Caco-2 (cell line): ENCODE results near the gene SRRM4. TPM values are rescaled to one million over a fixed set of nuclear protein-coding genes. Genes with fewer than 3 reads are reported as not detected.

ENCODE experiments used
- BruUV-seq: library from RNA; stranded (reverse); fragments of 400-500 nt; replicated peaks from 2 replicates; lab custom pipeline; 2021; lab: Mats Ljungman, UMichigan
- CTCF ChIA-PET: fragments of 300-600 bp; sonication (Branson Sonifier 250); formaldehyde crosslinking; loops from one replicate; lab custom pipeline; 2022; ENCODE audit warnings: antibody characterized with exemption; lab: Charles Lee
- POLR2A ChIA-PET: fragments of 300-600 bp; sonication (Branson Sonifier 250); formaldehyde crosslinking; loops from one replicate; lab custom pipeline; 2022; ENCODE audit warnings: antibody characterized with exemption; lab: Charles Lee
- DNase-seq, 2 experiments: peaks; one replicate each; pipeline versions ENCODE4 v3.0.0 to v3.0.0-alpha.2; 2020 to 2022
- H3K27me3 ChIP-seq: replicated peaks from 2 replicates; pipeline ENCODE4 v1.6.0; 2011; ENCODE audit warnings: low read length; ENCODE audit not compliant: control insufficient read depth, insufficient read depth
- H3K36me3 ChIP-seq: 2 replicates; pipeline ENCODE4 v1.5.1; 2011; ENCODE audit warnings: low read length; ENCODE audit not compliant: control insufficient read depth, insufficient read depth
- H3K4me1 ChIP-seq: fragments of 250-450 bp; sonication (Bioruptor Pico); 2 replicates; pipeline ENCODE4 v1.5.1; 2020; ENCODE audit warnings: mild to moderate bottlenecking
- H3K4me3 ChIP-seq: 2 replicates; pipeline ENCODE4 v1.5.1; 2011; ENCODE audit warnings: low read depth, mild to moderate bottlenecking, control low read depth, low read length
- H3K9me3 ChIP-seq: fragments of 250-450 bp; sonication (Bioruptor Pico); 2 replicates; pipeline ENCODE4 v1.5.1; 2020; ENCODE audit warnings: mild to moderate bottlenecking, moderate library complexity
- H3K27ac Mint-ChIP-seq: one replicate; pipeline ENCODE4 v1.8.0; 2022; ENCODE audit warnings: mixed read lengths; ENCODE audit not compliant: unreplicated experiment
- H3K27me3 Mint-ChIP-seq: one replicate; pipeline ENCODE4 v1.8.0; 2022; ENCODE audit warnings: mixed read lengths; ENCODE audit not compliant: insufficient read depth, unreplicated experiment
- H3K36me3 Mint-ChIP-seq: one replicate; pipeline ENCODE4 v1.8.0; 2022; ENCODE audit warnings: mild to moderate bottlenecking, mixed read lengths; ENCODE audit not compliant: insufficient read depth, unreplicated experiment
- H3K4me1 Mint-ChIP-seq: one replicate; pipeline ENCODE4 v1.8.0; 2022; ENCODE audit warnings: low read depth, mixed read lengths; ENCODE audit not compliant: unreplicated experiment
- H3K4me3 Mint-ChIP-seq: one replicate; pipeline ENCODE4 v1.8.0; 2022; ENCODE audit warnings: mild to moderate bottlenecking, moderate library complexity, mixed read lengths; ENCODE audit not compliant: unreplicated experiment
- H3K9me3 Mint-ChIP-seq: one replicate; pipeline ENCODE4 v1.8.0; 2022; ENCODE audit warnings: mixed read lengths; ENCODE audit not compliant: unreplicated experiment
- CTCF ChIP-seq, 2 experiments: fragments of 200-600 bp in 1 of 2; IDR thresholded peaks; 1 replicate in 1 of 2; 2 replicates in 1 of 2; pipeline versions ENCODE4 v1.5.1 to v1.8.0; 2011 to 2022; ENCODE audit warnings: antibody characterized with exemption in 1 of 2, control low read depth in 1 of 2, inconsistent platforms in 1 of 2, low read depth in 1 of 2, low read length in 1 of 2, mild to moderate bottlenecking in 1 of 2, moderate library complexity in 1 of 2; ENCODE audit not compliant: insufficient read depth in 1 of 2, severe bottlenecking in 1 of 2, unreplicated experiment in 1 of 2
- intact Hi-C: fragments of 100-400 bp; cut with micrococcal nuclease; formaldehyde crosslinking; loops from one replicate; pipeline ENCODE4 v1.10.0; 2022; ENCODE audit not compliant: unreplicated experiment
- total RNA-seq: library from RNA; stranded (reverse); gene quantifications from 2 replicates; pipeline ENCODE4 v1.2.3, GENCODE V29; 2022

SRRM4 gene
- total RNA-seq, 1 experiment from 2014 or later, result not detected

- Histone ChIP-seq H3K36me3 (no peaks in the 10 kb centered on the region), H3K4me1 (peaks cover 46% of the 10 kb centered on the region), H3K9me3 (no peaks in the 10 kb centered on the region), H3K4me3 (no peak overlapping the region), H3K27me3 (no peaks in the 10 kb centered on the region)
- no TSS peak for BruUV-seq
- intact Hi-C loops, result no loop called here
- H3K27me3 Mint-ChIP-seq, result no peaks in the 10 kb centered on the region
- peaks cover 7% of the 10 kb centered on the region for H3K36me3 Mint-ChIP-seq
- H3K9me3 Mint-ChIP-seq, result no peaks in the 10 kb centered on the region
- H3K4me1 Mint-ChIP-seq, result peaks cover 21% of the 10 kb centered on the region
- TF ChIP-seq CTCF (IDR thresholded peaks at IDR 0.05; ENCODE audit: insufficient read depth in 1 of 2, low read depth in 1 of 2, low read length in 1 of 2, severe bottlenecking in 1 of 2, unreplicated experiment in 1 of 2), result no peak
- ChIA-PET CTCF (no interaction called here), POLR2A (no interaction called here)
- no peak for DNase-seq
- no peak overlapping the region for H3K27ac Mint-ChIP-seq
- H3K4me3 Mint-ChIP-seq, result no peak overlapping the region
Measured at GRCh38 chr12:119182701-119183493, 201.6 kb downstream of the SRRM4 start.

- intact Hi-C loops, result no loop called here
- Histone ChIP-seq H3K4me1 (peaks cover 36% of the 10 kb centered on the region), H3K9me3 (no peaks in the 10 kb centered on the region), H3K4me3 (no peak overlapping the region), H3K27me3 (no peaks in the 10 kb centered on the region), H3K36me3 (no peaks in the 10 kb centered on the region)
- BruUV-seq, result no TSS peak
- Mint-ChIP-seq H3K4me3 (no peak overlapping the region), H3K27me3 (no peaks in the 10 kb centered on the region), H3K27ac (no peak overlapping the region), H3K4me1 (peaks cover 16% of the 10 kb centered on the region), H3K36me3 (peaks cover 13% of the 10 kb centered on the region), H3K9me3 (no peaks in the 10 kb centered on the region)
- no peak for DNase-seq
- POLR2A ChIA-PET, result no interaction called here
- CTCF ChIA-PET, result no interaction called here
- no peak for TF ChIP-seq CTCF (IDR thresholded peaks at IDR 0.05; ENCODE audit: insufficient read depth in 1 of 2, low read depth in 1 of 2, low read length in 1 of 2, severe bottlenecking in 1 of 2, unreplicated experiment in 1 of 2)
Measured at GRCh38 chr12:119183942-119184695, 202.8 kb downstream of the SRRM4 start.

GRCh38 chr12:119195256-119195655, 213.9 kb downstream of the SRRM4 start:
- no peak for DNase-seq
- Mint-ChIP-seq H3K36me3 (no peaks in the 10 kb centered on the region), H3K27ac (no peak overlapping the region), H3K27me3 (no peaks in the 10 kb centered on the region), H3K4me3 (no peak overlapping the region), H3K9me3 (no peaks in the 10 kb centered on the region), H3K4me1 (peaks cover 4% of the 10 kb centered on the region)
- no peak for TF ChIP-seq CTCF (IDR thresholded peaks at IDR 0.05; ENCODE audit: insufficient read depth in 1 of 2, low read depth in 1 of 2, low read length in 1 of 2, severe bottlenecking in 1 of 2, unreplicated experiment in 1 of 2)
- Histone ChIP-seq H3K36me3 (no peaks in the 10 kb centered on the region), H3K4me3 (no peak overlapping the region), H3K27me3 (no peaks in the 10 kb centered on the region), H3K4me1 (no peaks in the 10 kb centered on the region), H3K9me3 (no peaks in the 10 kb centered on the region)
- no TSS peak for BruUV-seq
- intact Hi-C loops, result no loop called here
- CTCF ChIA-PET, result no interaction called here
- POLR2A ChIA-PET, result no interaction called here
